Vagina (tissue), 2 donors: ENCODE data around the gene NFATC2.

ENCODE experiments used
- CTCF ChIP-seq, 3 experiments: fragments of 450-650 bp in 2 of 3; fragments of 200-600 bp in 1 of 3; sonication (generic) in 1 of 3; IDR thresholded peaks; one replicate each; pipeline ENCODE4 v1.5.1; 2017 to 2019; ENCODE audit warnings: antibody characterized with exemption in 3 of 3, mild to moderate bottlenecking in 2 of 3, moderate library complexity in 2 of 3
- POLR2AphosphoS5 ChIP-seq, 2 donors: sonication (generic); formaldehyde crosslinking; IDR thresholded peaks; one replicate each; pipeline ENCODE4 v1.9.0; 2017; ENCODE audit warnings: antibody characterized with exemption in 2 of 2, mild to moderate bottlenecking in 2 of 2, low read depth in 1 of 2; ENCODE audit not compliant: insufficient read depth in 1 of 2

GRCh38 chr20:51374961-51375360 lies 167.6 kb downstream of the NFATC2 start:
- TF ChIP-seq CTCF (IDR thresholded peaks at IDR 0.05) (no peak), POLR2AphosphoS5 (IDR thresholded peaks at IDR 0.05; ENCODE audit: insufficient read depth in 1 of 2, low read depth in 1 of 2) (no peak)
